ENCODE data around the gene LRRTM1. TPM values are rescaled to one million over a fixed set of nuclear protein-coding genes. Genes with fewer than 3 reads are reported as not detected.
A peak's percentile ranks its signal among the peaks of the same experiment; 100 is the strongest.

The LRRTM1 gene
- total and polyA plus RNA-seq, 8 donors: 0.33 to 0.37 TPM; not detected in 6

DNA sequence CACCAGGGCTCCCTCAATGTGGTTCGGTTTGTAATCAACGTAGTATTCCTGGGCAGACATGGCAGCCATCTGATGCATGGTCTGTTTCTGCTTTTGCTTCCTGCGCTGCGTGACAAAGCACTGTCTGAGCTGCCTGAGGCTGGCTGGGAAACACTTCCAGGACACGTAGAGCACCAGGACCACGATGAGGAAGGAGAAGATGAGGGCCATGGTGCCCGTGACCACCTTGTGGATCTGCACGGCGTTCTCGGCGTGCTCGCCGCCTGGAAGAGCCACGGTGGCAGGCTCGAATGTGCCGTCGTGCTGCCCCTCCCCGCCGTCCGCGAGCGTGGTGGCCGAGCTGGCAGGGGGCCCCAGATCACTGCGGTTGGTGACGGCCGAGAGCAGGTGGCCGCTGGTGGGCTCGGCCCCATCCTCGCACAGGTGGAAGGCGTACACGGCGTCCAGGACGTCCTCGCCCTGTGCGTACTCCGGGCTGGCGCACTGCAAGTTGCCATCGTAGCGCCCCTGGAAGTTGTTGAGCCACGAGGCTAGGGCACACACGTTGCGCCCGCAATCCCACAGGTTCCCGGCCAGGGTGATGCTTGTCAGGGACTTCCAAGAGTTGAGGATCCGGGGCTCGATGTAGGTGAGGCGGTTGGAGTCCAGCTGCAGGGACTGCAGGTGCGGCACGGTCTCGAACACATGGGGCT, 2.1 kb downstream of the LRRTM1 start:
- Histone ChIP-seq H3K4me1 (peaks cover 0 to 26% (median 21%) of the 10 kb centered on the region in 4 donors), H3K9me3 (no peaks in the 10 kb centered on the region), H3K27ac (no peak overlapping the region), H3K36me3 (no peaks in the 10 kb centered on the region), H3K27me3 (peaks cover 13 to 64% (median 33%) of the 10 kb centered on the region in 3 donors), H3K4me3 (peak overlapping the region in 2 of 4 donors; percentile 11 to 38)
- WGBS, 5 donors: 4 to 19% (median 13%) methylated on average over 11 to 50 of the region's 50 CpGs
- intact Hi-C loops (cut with DNase I; ENCODE audit: low total_unique reads): no loop called here
- TF ChIP-seq, protein P1, sequence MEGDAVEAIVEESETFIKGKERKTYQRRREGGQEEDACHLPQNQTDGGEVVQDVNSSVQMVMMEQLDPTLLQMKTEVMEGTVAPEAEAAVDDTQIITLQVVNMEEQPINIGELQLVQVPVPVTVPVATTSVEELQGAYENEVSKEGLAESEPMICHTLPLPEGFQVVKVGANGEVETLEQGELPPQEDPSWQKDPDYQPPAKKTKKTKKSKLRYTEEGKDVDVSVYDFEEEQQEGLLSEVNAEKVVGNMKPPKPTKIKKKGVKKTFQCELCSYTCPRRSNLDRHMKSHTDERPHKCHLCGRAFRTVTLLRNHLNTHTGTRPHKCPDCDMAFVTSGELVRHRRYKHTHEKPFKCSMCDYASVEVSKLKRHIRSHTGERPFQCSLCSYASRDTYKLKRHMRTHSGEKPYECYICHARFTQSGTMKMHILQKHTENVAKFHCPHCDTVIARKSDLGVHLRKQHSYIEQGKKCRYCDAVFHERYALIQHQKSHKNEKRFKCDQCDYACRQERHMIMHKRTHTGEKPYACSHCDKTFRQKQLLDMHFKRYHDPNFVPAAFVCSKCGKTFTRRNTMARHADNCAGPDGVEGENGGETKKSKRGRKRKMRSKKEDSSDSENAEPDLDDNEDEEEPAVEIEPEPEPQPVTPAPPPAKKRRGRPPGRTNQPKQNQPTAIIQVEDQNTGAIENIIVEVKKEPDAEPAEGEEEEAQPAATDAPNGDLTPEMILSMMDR (IDR thresholded peaks at IDR 0.05): no peak
- no peak for TF ChIP-seq POLR2AphosphoS5 (IDR thresholded peaks at IDR 0.05)
- TF ChIP-seq EP300 (IDR thresholded peaks at IDR 0.05): no peak
- TF ChIP-seq POLR2A (IDR thresholded peaks at IDR 0.05): no peak
- DNase-seq: peak in 1 of 2 donors; percentile 34

DNA sequence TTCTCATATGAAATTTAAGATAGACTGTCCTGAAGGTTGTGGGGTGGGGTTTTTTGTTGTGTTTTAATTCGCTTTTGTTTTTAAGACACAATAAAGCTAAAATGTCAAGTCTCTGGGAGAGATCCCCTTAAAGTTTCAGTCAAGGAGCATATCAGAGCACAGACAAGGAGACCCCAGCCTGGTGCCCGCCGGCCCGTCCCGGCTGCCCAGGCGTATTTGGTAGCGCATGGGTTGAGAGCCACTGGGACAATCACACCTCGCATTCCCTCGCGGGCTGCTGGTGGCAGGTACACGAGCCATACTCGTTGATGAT, 2.6 kb downstream of the LRRTM1 start:
- H3K4me3 ChIP-seq: no peak overlapping the region
- H3K27ac ChIP-seq: no peak overlapping the region

DNA sequence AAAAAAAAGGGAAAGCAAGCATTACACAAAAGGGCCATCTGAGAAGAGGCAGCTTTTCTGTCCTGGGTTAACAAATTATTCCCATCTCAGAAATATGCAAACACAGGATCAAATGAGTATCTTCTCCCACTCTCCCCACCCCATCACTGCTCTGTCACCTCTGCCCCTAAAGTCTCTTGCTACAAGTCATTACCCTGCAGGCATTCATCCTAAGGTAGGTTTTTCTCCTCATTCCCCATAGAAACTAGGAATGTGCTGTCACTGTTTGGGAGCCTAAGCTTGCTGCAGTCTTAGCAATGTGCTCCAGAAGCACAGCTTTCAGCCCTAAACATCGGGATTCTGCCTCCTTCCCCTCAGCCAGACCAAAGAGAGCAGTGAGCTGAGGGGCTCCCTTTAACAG, 3.6 kb downstream of the LRRTM1 start:
- intact Hi-C loops (cut with DNase I; ENCODE audit: low total_unique reads): no loop called here
- Histone ChIP-seq H3K36me3 (no peaks in the 10 kb centered on the region), H3K27ac (no peak overlapping the region), H3K27me3 (peaks cover 13 to 63% (median 33%) of the 10 kb centered on the region in 3 donors), H3K4me3 (no peak overlapping the region), H3K9me3 (no peaks in the 10 kb centered on the region), H3K4me1 (peaks cover 0 to 26% (median 21%) of the 10 kb centered on the region in 4 donors)
- DNase-seq: no peak
- no peak for TF ChIP-seq POLR2AphosphoS5 (IDR thresholded peaks at IDR 0.05)
- no peak for TF ChIP-seq EP300 (IDR thresholded peaks at IDR 0.05)
- TF ChIP-seq, protein P1 (IDR thresholded peaks at IDR 0.05): no peak
- no peak for TF ChIP-seq POLR2A (IDR thresholded peaks at IDR 0.05)
- 38 to 52% (median 50%) methylated on average over 1 of the region's 1 CpG for WGBS, 5 donors

More for the DNA sequence above, 2.6 kb downstream of the LRRTM1 start:
- intact Hi-C loops (cut with DNase I; ENCODE audit: low total_unique reads): no loop called here
- Histone ChIP-seq H3K36me3 (no peaks in the 10 kb centered on the region), H3K9me3 (no peaks in the 10 kb centered on the region), H3K27me3 (peaks cover 13 to 64% (median 33%) of the 10 kb centered on the region in 3 donors), H3K4me1 (peaks cover 0 to 26% (median 21%) of the 10 kb centered on the region in 4 donors)
- TF ChIP-seq POLR2AphosphoS5 (IDR thresholded peaks at IDR 0.05) (no peak), EP300 (IDR thresholded peaks at IDR 0.05) (no peak), POLR2A (IDR thresholded peaks at IDR 0.05) (no peak)
- TF ChIP-seq, protein P1 (IDR thresholded peaks at IDR 0.05): no peak
- no peak for DNase-seq
- WGBS, 5 donors: 39 to 62% (median 48%) methylated on average over 12 of the region's 12 CpGs

DNA sequence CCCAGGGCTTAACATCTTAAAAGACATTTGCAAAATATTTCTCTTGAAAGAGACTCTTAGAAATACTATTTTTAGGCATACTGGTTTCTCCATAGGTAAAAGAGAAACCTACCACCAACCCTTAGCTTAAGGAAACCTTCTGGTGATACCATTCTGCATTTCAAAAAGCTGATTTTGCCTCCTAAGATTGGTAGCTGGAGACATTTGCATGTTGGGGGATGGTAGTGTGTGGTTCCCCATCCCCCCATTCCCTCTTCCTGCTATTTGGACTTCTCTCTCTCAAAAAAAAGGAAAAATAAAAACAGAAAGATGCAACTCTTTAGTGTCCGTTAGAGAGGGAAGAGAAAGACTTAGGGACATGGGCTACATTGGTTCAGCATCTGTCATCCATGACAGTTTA, 4.2 kb downstream of the LRRTM1 start:
- Histone ChIP-seq H3K27ac (no peak overlapping the region), H3K36me3 (no peaks in the 10 kb centered on the region), H3K4me1 (peaks cover 0 to 26% (median 21%) of the 10 kb centered on the region in 4 donors), H3K27me3 (peaks cover 13 to 57% (median 33%) of the 10 kb centered on the region in 3 donors), H3K9me3 (no peaks in the 10 kb centered on the region), H3K4me3 (no peak overlapping the region)
- whole genome bisulfite sequencing, 5 donors: 65 to 83% (median 78%) methylated on average over 1 of the region's 1 CpG
- no peak for DNase-seq
- TF ChIP-seq EP300 (IDR thresholded peaks at IDR 0.05) (no peak), POLR2AphosphoS5 (IDR thresholded peaks at IDR 0.05) (no peak), POLR2A (IDR thresholded peaks at IDR 0.05) (no peak)
- TF ChIP-seq, protein P1 (IDR thresholded peaks at IDR 0.05): no peak
- intact Hi-C loops (cut with DNase I; ENCODE audit: low total_unique reads): no loop called here
